Middle frontal gyrus (tissue), 1 donor: Measurements from ENCODE around the gene SMPDL3A.

Source experiments
- DNase-seq: peaks from one replicate; pipeline ENCODE4 v3.0.0-alpha.2; 2015; ENCODE audit warnings: low spot score; ENCODE audit errors: extremely low spot score

Gene SMPDL3A

GRCh38 chr6:122775975-122776374, 13.1 kb upstream of the SMPDL3A start:
- no peak for DNase-seq

- no peak for DNase-seq
These were observed 10.8 kb upstream of the SMPDL3A start for GRCh38 chr6:122778302-122778701.

- DNase-seq = no peak
These were observed 9.9 kb upstream of the SMPDL3A start for GRCh38 chr6:122778985-122779661.

- no peak for DNase-seq
These were observed 9.4 kb upstream of the SMPDL3A start, which contains the start of gene FABP7 for GRCh38 chr6:122779667-122780066. Gene FABP7, plus strand, starts transcription at chr6:122779716. Its CDS starts 79 bp downstream, at chr6:122779795.

- no peak for DNase-seq
These were observed 8.9 kb upstream of the SMPDL3A start for GRCh38 chr6:122780114-122780513.

GRCh38 chr6:122781716-122782115, 7.3 kb upstream of the SMPDL3A start:
- no peak for DNase-seq

- DNase-seq = no peak
These were observed 5.7 kb upstream of the SMPDL3A start for GRCh38 chr6:122783401-122783800.

- no peak for DNase-seq
These were observed 3.2 kb upstream of the SMPDL3A start for GRCh38 chr6:122785891-122786290.

- no peak for DNase-seq
These were observed 1.3 kb upstream of the SMPDL3A start for GRCh38 chr6:122787721-122788120.

GRCh38 chr6:122788208-122788607, 850 bp upstream of the SMPDL3A start:
- DNase-seq = no peak

GRCh38 chr6:122788663-122789181, 336 bp upstream of the SMPDL3A start:
- DNase-seq = no peak

- no peak for DNase-seq
These were observed 967 bp downstream of the SMPDL3A start for GRCh38 chr6:122790028-122790422.

GRCh38 chr6:122790423-122791309, 1.6 kb downstream of the SMPDL3A start:
- no peak for DNase-seq

- no peak for DNase-seq
These were observed 2.2 kb downstream of the SMPDL3A start for GRCh38 chr6:122791310-122791679.

- no peak for DNase-seq
These were observed 3.7 kb downstream of the SMPDL3A start for GRCh38 chr6:122792766-122793165.

- DNase-seq = no peak
These were observed 8.5 kb downstream of the SMPDL3A start for GRCh38 chr6:122797537-122797936.

- no peak for DNase-seq
These were observed 9.1 kb downstream of the SMPDL3A start for GRCh38 chr6:122798099-122798641.

- DNase-seq = no peak
These were observed 10.2 kb downstream of the SMPDL3A start for GRCh38 chr6:122799140-122799745.

- no peak for DNase-seq
These were observed 11.0 kb downstream of the SMPDL3A start for GRCh38 chr6:122799916-122800686.

- no peak for DNase-seq
These were observed 11.8 kb downstream of the SMPDL3A start for GRCh38 chr6:122800906-122801305.

GRCh38 chr6:122801397-122801796, 12.3 kb downstream of the SMPDL3A start:
- no peak for DNase-seq
